HepG2 (cell line): ENCODE measurements around the gene PELI2. TPM values are rescaled to one million over a fixed set of nuclear protein-coding genes. Genes with fewer than 3 reads are reported as not detected.

Experiments
- ATAC-seq: fragments of 200-7000 bp; cut with Tn5 transposase; 3 replicates; pipeline ENCODE4 v1.9.1; 2020; ENCODE audit warnings: mild to moderate bottlenecking, moderate library complexity
- BruUV-seq: library from RNA; stranded (reverse); fragments of 400-500 nt; replicated peaks from 2 replicates; lab custom pipeline; 2021; lab: Mats Ljungman, UMichigan
- CTCF ChIA-PET: fragments of 300-600 bp; formaldehyde crosslinking; extraction: SDS; loops from one replicate; lab custom pipeline; 2021; ENCODE audit warnings: low total read pairs, inconsistent platforms, low intra/inter-chr PET ratio; lab: Yijun Ruan, JAX
- POLR2A ChIA-PET: fragments of 350-600 bp; sonication (Branson Sonifier 250); formaldehyde crosslinking; loops from one replicate; lab custom pipeline; 2020; ENCODE audit warnings: antibody characterized with exemption, inconsistent platforms; lab: Yijun Ruan, JAX
- DNase-seq: peaks from one replicate; pipeline ENCODE4 v3.0.0-alpha.2; 2015; ENCODE audit warnings: low spot score
- FAIRE-seq: peaks from 3 replicates; lab custom pipeline; 2011; peaks lifted over from hg19 to GRCh38; lab: Jason Lieb, UNC
- H2AFZ ChIP-seq: one replicate; pipeline ENCODE4 v1.6.1; 2011; ENCODE audit warnings: low read length, inconsistent platforms
- H3K27ac ChIP-seq: fragments of 300-600 bp; 3 replicates; pipeline ENCODE4 v1.8.0; 2011; ENCODE audit warnings: mixed run types, mild to moderate bottlenecking, mixed read lengths, low read length, inconsistent platforms; ENCODE audit not compliant: insufficient read depth; ENCODE audit errors: extremely low read length
- H3K27me3 ChIP-seq, 2 experiments: fragments of 200-600 bp in 1 of 2; 2 replicates in 1 of 2; 3 replicates in 1 of 2; pipeline versions ENCODE4 v1.6.0 to v1.8.0; 2011; ENCODE audit warnings: low read length in 2 of 2, mild to moderate bottlenecking in 2 of 2, moderate library complexity in 2 of 2, inconsistent platforms in 1 of 2; ENCODE audit not compliant: insufficient read depth in 2 of 2, control insufficient read depth in 1 of 2
- H3K36me3 ChIP-seq, 2 experiments: fragments of 200-600 bp in 1 of 2; replicated peaks in 1 of 2; 2 replicates in 1 of 2; 3 replicates in 1 of 2; pipeline versions ENCODE4 v1.5.1 to v1.8.0; 2011; ENCODE audit warnings: low read length in 2 of 2, inconsistent platforms in 1 of 2; ENCODE audit not compliant: insufficient read depth in 2 of 2, control insufficient read depth in 1 of 2
- H3K4me1 ChIP-seq: 2 replicates; pipeline ENCODE4 v1.5.1; 2012; ENCODE audit warnings: low read length, inconsistent platforms; ENCODE audit not compliant: insufficient read depth
- H3K4me2 ChIP-seq: 2 replicates; pipeline ENCODE4 v1.6.0; 2011; ENCODE audit warnings: low read depth, low read length, inconsistent platforms
- H3K4me3 ChIP-seq, 3 experiments: fragments of 200-600 bp in 1 of 3; sonication (generic), shearing (Covaris generic) in 1 of 3; replicated peaks in 1 of 3; 2 replicates each; pipeline ENCODE4 v1.5.1; 2011 to 2016; ENCODE audit warnings: low read length in 3 of 3, inconsistent platforms in 2 of 3, low read depth in 2 of 3, mild to moderate bottlenecking in 2 of 3, control low read depth in 1 of 3, mixed read lengths in 1 of 3; ENCODE audit not compliant: insufficient read depth in 1 of 3
- H3K79me2 ChIP-seq: one replicate; pipeline ENCODE4 v1.6.1; 2011; ENCODE audit warnings: low read length, inconsistent platforms; ENCODE audit not compliant: insufficient read depth
- H3K9ac ChIP-seq: 2 replicates; pipeline ENCODE4 v1.6.0; 2011; ENCODE audit warnings: mild to moderate bottlenecking, low read depth, low read length, inconsistent platforms; ENCODE audit not compliant: insufficient read depth
- H3K9me3 ChIP-seq: 2 replicates; pipeline ENCODE4 v1.5.1; 2012; ENCODE audit warnings: mild to moderate bottlenecking, low read length
- H4K20me1 ChIP-seq: 2 replicates; pipeline ENCODE4 v1.6.0; 2011; ENCODE audit warnings: inconsistent platforms, mild to moderate bottlenecking, low read length, moderate library complexity; ENCODE audit not compliant: insufficient read depth
- ATF7 ChIP-seq, 2 experiments: fragments of 450-650 bp in 1 of 2; sonication (generic) in 1 of 2; formaldehyde crosslinking in 1 of 2; IDR thresholded peaks; 2 replicates each; pipeline versions ENCODE4 v1.4.0 to v1.6.1; 2016 to 2020; ENCODE audit warnings: antibody characterized with exemption in 1 of 2, mild to moderate bottlenecking in 1 of 2, missing genetic modification reagents in 1 of 2
- CREM ChIP-seq, 2 experiments: sonication (generic) in 1 of 2; formaldehyde crosslinking in 1 of 2; IDR thresholded peaks; 2 replicates each; pipeline versions ENCODE4 v1.4.0 to v1.6.1; 2016 to 2020; ENCODE audit warnings: antibody characterized with exemption in 1 of 2, mild to moderate bottlenecking in 1 of 2, missing genetic modification reagents in 1 of 2
- KAT2B ChIP-seq: fragments of 150-350 bp; IDR thresholded peaks from 2 replicates; pipeline ENCODE4 v1.6.1; 2014; ENCODE audit warnings: low read depth, low read length, borderline replicate concordance
- PCBP1 ChIP-seq: fragments of 200-400 bp; formaldehyde crosslinking; IDR thresholded peaks from 2 replicates; pipeline ENCODE4 v1.6.1; 2017; ENCODE audit warnings: mild to moderate bottlenecking, low read depth, low read length, borderline replicate concordance
- PITX1 ChIP-seq: sonication (generic); formaldehyde crosslinking; IDR thresholded peaks from 2 replicates; pipeline ENCODE4 v1.5.1; 2020; ENCODE audit warnings: mild to moderate bottlenecking, missing genetic modification reagents
- ZFP36 ChIP-seq: fragments of 150-350 bp; IDR thresholded peaks from 2 replicates; pipeline ENCODE4 v1.6.1; 2018; ENCODE audit warnings: borderline replicate concordance, low read length, low read depth; ENCODE audit not compliant: partially characterized antibody
- ZSCAN12 ChIP-seq: sonication (generic); formaldehyde crosslinking; IDR thresholded peaks from 2 replicates; pipeline ENCODE4 v1.9.0; 2021; ENCODE audit warnings: mild to moderate bottlenecking, missing genetic modification reagents
- WGBS: methylation state at CpG from one replicate; pipeline ENCODE4 v1.1.6; 2017; ENCODE audit warnings: low lambda C conversion rate; 5-methylcytosine and 5-hydroxymethylcytosine counted together
- in situ Hi-C: cut with HindIII; loops from 2 replicates; pipeline ENCODE4 v1.10.0; 2017; ENCODE audit warnings: low pct_unique_long_range_greater_than_20kb; ENCODE audit not compliant: extremely low pct_ligation_motif_present
- intact Hi-C: fragments of 100-400 bp; cut with micrococcal nuclease; formaldehyde crosslinking; loops from one replicate; pipeline ENCODE4 v1.10.0; 2022; ENCODE audit not compliant: unreplicated experiment
- polyA plus RNA-seq, 8 experiments: library from polyadenylated mRNA; depleted of rRNA in 3 of 8; stranded (reverse) in 7 of 8; unstranded in 1 of 8; fragments of >200 nt; fragmentation: Illumina TruSeq in 4 of 8; extraction: Trizol in 4 of 8; gene quantifications; 2 replicates each; pipeline versions ENCODE4 v1.2.1 to v1.2.3, GENCODE V29; 2011 to 2016; ENCODE audit warnings: low read depth in 4 of 8, missing spikeins in 1 of 8, mixed read lengths in 1 of 8; ENCODE audit not compliant: insufficient read depth in 1 of 8
- total RNA-seq, 5 experiments: library from RNA; depleted of rRNA; stranded (reverse); fragments of >200 nt; fragmentation: Illumina TruSeq; extraction: Trizol; gene quantifications; 2 replicates each; pipeline ENCODE4 v1.2.3, GENCODE V29; 2016; ENCODE audit warnings: low read depth in 1 of 5
- TF ChIP-seq, protein P1 (sequence below): fragments of 450-650 bp; IDR thresholded peaks from 2 replicates; pipeline ENCODE4 v1.6.1; 2017; ENCODE audit warnings: mild to moderate bottlenecking
- TF ChIP-seq, protein P2 (sequence below): IDR thresholded peaks from 2 replicates; pipeline ENCODE4 v1.6.1; 2016; ENCODE audit warnings: low read depth

PELI2 gene
- total and polyA plus RNA-seq, 2 of the 13 experiments (the other 11 are each of a cell fraction or from before 2014, with no cell fraction given) = 0.07 TPM; not detected in 1

DNA sequence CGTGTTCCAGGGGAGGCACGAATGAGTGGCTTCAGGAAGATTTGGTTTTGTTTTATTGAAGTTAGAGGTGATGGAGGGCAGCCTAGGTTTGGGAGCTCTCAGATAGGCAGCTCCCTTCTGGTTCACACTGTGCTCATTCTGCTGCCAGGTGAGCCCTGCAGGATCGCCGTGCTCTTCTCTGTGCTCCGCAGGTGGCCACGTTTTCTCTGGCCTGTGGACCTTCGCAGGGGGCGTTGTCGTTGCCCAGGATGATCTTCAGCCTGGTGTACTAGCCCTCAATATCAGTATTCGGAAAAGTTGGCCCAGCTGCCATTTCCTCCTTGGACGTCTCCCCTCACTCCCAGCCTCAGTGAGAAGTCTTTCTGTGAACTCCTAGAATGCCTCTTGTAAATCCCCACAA is 69.5 kb downstream of the PELI2 start:
- Histone ChIP-seq H3K4me3 (no peak overlapping the region), H3K9me3 (no peaks in the 10 kb centered on the region), H3K36me3 (no peaks in the 10 kb centered on the region), H3K27ac (no peak overlapping the region), H2AFZ (no peak overlapping the region), H3K4me2 (no peak overlapping the region), H3K9ac (no peak overlapping the region), H3K79me2 (no peaks in the 10 kb centered on the region), H3K4me1 (no peaks in the 10 kb centered on the region), H4K20me1 (no peaks in the 10 kb centered on the region), H3K27me3 (peaks cover 0 to 2% of the 10 kb centered on the region in 2 experiments; a peak in 2 of 5 replicates)
- TF ChIP-seq CREM (IDR thresholded peaks at IDR 0.05) (no peak), CREM (CRISPR knock-in tag; IDR thresholded peaks at IDR 0.05) (no peak), PITX1 (CRISPR knock-in tag) (no peak), PCBP1 (no peak)
- FAIRE-seq (no peak), DNase-seq (no peak), ATAC-seq (no peak)
- ChIA-PET POLR2A (no interaction called here), CTCF (no interaction called here)
- 24% methylated on average over 3 of the region's 11 CpGs for WGBS
- in situ Hi-C loops (no loop called here), intact Hi-C loops (no loop called here)
- BruUV-seq = no TSS peak

DNA sequence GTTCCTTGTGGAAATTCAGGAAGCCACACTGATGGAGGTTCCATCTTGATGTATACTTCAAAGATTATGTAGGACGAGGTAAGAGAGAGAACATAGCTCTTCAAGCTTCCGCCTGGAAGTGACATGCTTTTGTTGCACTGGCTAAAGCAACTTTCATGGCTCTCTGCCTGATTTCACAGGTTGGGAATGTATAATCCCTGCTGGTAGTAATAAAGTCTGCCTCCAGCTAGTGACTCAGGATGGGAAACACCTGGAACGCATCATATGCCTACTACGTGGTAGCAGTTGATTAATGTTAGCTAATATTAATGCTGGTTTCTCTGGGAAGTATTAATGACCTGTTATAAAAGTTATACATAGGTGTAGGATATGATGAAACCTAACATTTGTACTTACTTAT is 71.1 kb downstream of the PELI2 start:
- in situ Hi-C loops (no loop called here), intact Hi-C loops (no loop called here)
- ChIA-PET POLR2A (no interaction called here), CTCF (no interaction called here)
- no peak for TF ChIP-seq ZSCAN12 (CRISPR knock-in tag)
- TF ChIP-seq ZFP36 = no peak
- TF ChIP-seq, protein P1, sequence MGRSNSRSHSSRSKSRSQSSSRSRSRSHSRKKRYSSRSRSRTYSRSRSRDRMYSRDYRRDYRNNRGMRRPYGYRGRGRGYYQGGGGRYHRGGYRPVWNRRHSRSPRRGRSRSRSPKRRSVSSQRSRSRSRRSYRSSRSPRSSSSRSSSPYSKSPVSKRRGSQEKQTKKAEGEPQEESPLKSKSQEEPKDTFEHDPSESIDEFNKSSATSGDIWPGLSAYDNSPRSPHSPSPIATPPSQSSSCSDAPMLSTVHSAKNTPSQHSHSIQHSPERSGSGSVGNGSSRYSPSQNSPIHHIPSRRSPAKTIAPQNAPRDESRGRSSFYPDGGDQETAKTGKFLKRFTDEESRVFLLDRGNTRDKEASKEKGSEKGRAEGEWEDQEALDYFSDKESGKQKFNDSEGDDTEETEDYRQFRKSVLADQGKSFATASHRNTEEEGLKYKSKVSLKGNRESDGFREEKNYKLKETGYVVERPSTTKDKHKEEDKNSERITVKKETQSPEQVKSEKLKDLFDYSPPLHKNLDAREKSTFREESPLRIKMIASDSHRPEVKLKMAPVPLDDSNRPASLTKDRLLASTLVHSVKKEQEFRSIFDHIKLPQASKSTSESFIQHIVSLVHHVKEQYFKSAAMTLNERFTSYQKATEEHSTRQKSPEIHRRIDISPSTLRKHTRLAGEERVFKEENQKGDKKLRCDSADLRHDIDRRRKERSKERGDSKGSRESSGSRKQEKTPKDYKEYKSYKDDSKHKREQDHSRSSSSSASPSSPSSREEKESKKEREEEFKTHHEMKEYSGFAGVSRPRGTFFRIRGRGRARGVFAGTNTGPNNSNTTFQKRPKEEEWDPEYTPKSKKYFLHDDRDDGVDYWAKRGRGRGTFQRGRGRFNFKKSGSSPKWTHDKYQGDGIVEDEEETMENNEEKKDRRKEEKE = no peak
- TF ChIP-seq, protein P2, sequence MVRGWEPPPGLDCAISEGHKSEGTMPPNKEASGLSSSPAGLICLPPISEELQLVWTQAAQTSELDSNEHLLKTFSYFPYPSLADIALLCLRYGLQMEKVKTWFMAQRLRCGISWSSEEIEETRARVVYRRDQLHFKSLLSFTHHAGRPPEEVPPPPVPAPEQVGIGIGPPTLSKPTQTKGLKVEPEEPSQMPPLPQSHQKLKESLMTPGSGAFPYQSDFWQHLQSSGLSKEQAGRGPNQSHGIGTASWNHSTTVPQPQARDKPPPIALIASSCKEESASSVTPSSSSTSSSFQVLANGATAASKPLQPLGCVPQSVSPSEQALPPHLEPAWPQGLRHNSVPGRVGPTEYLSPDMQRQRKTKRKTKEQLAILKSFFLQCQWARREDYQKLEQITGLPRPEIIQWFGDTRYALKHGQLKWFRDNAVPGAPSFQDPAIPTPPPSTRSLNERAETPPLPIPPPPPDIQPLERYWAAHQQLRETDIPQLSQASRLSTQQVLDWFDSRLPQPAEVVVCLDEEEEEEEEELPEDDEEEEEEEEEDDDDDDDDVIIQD (CRISPR knock-in tag) = no peak
- TF ChIP-seq KAT2B = no peak
- TF ChIP-seq ATF7 (IDR thresholded peaks at IDR 0.05) = no peak
- TF ChIP-seq ATF7 (CRISPR knock-in tag; IDR thresholded peaks at IDR 0.05) = no peak
- FAIRE-seq = no peak
- no peak for DNase-seq
- BruUV-seq = no TSS peak
- no peaks in the 10 kb centered on the region for H3K36me3 ChIP-seq
- 5% methylated on average over 2 of the region's 4 CpGs for WGBS
- H3K4me2 ChIP-seq = no peak overlapping the region
- no peak overlapping the region for H3K27ac ChIP-seq
- H2AFZ ChIP-seq = no peak overlapping the region
- H3K4me3 ChIP-seq = no peak overlapping the region
- peaks cover 0 to 2% of the 10 kb centered on the region in 2 experiments; a peak in 2 of 5 replicates for H3K27me3 ChIP-seq
- no peaks in the 10 kb centered on the region for H4K20me1 ChIP-seq
- H3K9me3 ChIP-seq = no peaks in the 10 kb centered on the region
- no peak for ATAC-seq
- no peaks in the 10 kb centered on the region for H3K4me1 ChIP-seq
- H3K9ac ChIP-seq = no peak overlapping the region
- no peaks in the 10 kb centered on the region for H3K79me2 ChIP-seq
